GM12878 (cell line): ENCODE data around the gene PI4K2A.

Source experiments
- DPF2 ChIP-seq: fragments of 450-650 bp; IDR thresholded peaks from 2 replicates; pipeline ENCODE4 v1.6.1; 2017; ENCODE audit warnings: mild to moderate bottlenecking
- FOXK2 ChIP-seq: fragments of 450-650 bp; IDR thresholded peaks from 2 replicates; pipeline ENCODE4 v1.6.1; 2017; ENCODE audit warnings: mild to moderate bottlenecking, moderate library complexity
- HDAC2 ChIP-seq: fragments of 200-600 bp; sonication (generic); IDR thresholded peaks from 2 replicates; pipeline ENCODE4 v1.6.1; 2017
- JUNB ChIP-seq: IDR thresholded peaks from 2 replicates; pipeline ENCODE4 v1.6.1; 2016; ENCODE audit warnings: antibody characterized with exemption, mild to moderate bottlenecking
- NRF1 ChIP-seq: conservative IDR thresholded peaks from 2 replicates; pipeline ENCODE4 v1.6.1; 2011; ENCODE audit warnings: mild to moderate bottlenecking, low read depth, low read length, improper control_type of control experiment
- POLR2A ChIP-seq: IDR thresholded peaks from 2 replicates; pipeline ENCODE4 v1.6.1; 2011; ENCODE audit warnings: low read depth, mild to moderate bottlenecking, low read length
- POLR2AphosphoS5 ChIP-seq: IDR thresholded peaks from 2 replicates; pipeline ENCODE4 v1.6.1; 2011; ENCODE audit warnings: mild to moderate bottlenecking, low read length, inconsistent platforms
- TCF12 ChIP-seq: IDR thresholded peaks from 2 replicates; pipeline ENCODE4 v1.6.1; 2011; ENCODE audit warnings: low read depth, mild to moderate bottlenecking, low read length
- TF ChIP-seq, protein P1 (sequence below), 3 experiments: IDR thresholded peaks in 2 of 3; conservative IDR thresholded peaks in 1 of 3; 2 replicates each; pipeline ENCODE4 v1.5.1; 2011; ENCODE audit warnings: low read depth in 3 of 3, low read length in 3 of 3, mild to moderate bottlenecking in 3 of 3, control low read depth in 2 of 3, moderate library complexity in 2 of 3, inconsistent platforms in 1 of 3, mixed read lengths in 1 of 3; ENCODE audit not compliant: control insufficient read depth in 2 of 3, insufficient read depth in 1 of 3; ENCODE audit errors: extremely low read depth in 1 of 3
- TF ChIP-seq, protein P2 (sequence below): fragments of 450-650 bp; IDR thresholded peaks from 2 replicates; pipeline ENCODE4 v1.6.1; 2014; ENCODE audit warnings: mild to moderate bottlenecking
- TF ChIP-seq, protein P3 (sequence below): IDR thresholded peaks from 2 replicates; pipeline ENCODE4 v1.6.1; 2011; ENCODE audit warnings: low read depth, mild to moderate bottlenecking, low read length, moderate library complexity, borderline replicate concordance; ENCODE audit errors: extremely low read depth
- TF ChIP-seq, protein P4 (sequence below): IDR thresholded peaks from 2 replicates; pipeline ENCODE4 v1.6.1; 2011; ENCODE audit warnings: low read depth, low read length, improper control_type of control experiment, borderline replicate concordance
- TF ChIP-seq, protein P5 (sequence below): IDR thresholded peaks from 2 replicates; pipeline ENCODE4 v1.6.1; 2012; ENCODE audit warnings: low read length, inconsistent platforms

DNA sequence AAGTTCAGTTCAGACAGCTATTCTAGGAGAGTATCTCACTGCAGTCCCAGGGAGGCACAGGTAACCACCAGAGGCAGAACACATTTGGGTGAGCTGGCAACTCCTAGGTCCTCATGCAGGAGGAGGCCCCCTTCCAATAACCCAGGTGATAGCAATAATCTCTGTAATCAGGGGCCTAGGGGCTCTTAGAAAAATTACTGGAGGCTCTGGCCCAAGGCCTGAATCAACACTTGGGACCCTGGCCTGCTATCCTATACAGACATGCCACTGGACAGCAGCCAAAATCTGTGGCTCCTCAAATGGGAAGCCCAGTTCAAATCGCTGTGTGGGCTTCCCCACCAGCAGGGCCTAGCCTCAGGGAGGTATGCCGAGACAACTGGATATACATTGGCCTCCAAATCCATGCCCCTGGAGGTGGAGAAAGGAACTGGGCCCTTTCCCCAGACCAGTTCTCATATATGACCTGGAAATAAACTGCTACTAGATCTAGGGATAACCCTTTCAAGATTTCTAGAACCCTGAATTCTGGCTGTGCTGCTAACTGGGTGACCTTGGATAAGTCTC lies 45.0 kb downstream of the PI4K2A start:
- TF ChIP-seq POLR2A: no peak
- no peak for TF ChIP-seq HDAC2
- TF ChIP-seq, protein P1, sequence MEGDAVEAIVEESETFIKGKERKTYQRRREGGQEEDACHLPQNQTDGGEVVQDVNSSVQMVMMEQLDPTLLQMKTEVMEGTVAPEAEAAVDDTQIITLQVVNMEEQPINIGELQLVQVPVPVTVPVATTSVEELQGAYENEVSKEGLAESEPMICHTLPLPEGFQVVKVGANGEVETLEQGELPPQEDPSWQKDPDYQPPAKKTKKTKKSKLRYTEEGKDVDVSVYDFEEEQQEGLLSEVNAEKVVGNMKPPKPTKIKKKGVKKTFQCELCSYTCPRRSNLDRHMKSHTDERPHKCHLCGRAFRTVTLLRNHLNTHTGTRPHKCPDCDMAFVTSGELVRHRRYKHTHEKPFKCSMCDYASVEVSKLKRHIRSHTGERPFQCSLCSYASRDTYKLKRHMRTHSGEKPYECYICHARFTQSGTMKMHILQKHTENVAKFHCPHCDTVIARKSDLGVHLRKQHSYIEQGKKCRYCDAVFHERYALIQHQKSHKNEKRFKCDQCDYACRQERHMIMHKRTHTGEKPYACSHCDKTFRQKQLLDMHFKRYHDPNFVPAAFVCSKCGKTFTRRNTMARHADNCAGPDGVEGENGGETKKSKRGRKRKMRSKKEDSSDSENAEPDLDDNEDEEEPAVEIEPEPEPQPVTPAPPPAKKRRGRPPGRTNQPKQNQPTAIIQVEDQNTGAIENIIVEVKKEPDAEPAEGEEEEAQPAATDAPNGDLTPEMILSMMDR (IDR thresholded peaks at IDR 0.05 in 2 of 3, conservative IDR thresholded peaks at IDR 0.05 in 1 of 3; ENCODE audit: control insufficient read depth in 2 of 3, extremely low read depth in 1 of 3, insufficient read depth in 1 of 3, low read depth in 3 of 3, low read length in 3 of 3): 0 out of 6 replicates have a peak, but pooled peaks of 1 of the 3 experiments have one; percentile 20
- TF ChIP-seq, protein P2, sequence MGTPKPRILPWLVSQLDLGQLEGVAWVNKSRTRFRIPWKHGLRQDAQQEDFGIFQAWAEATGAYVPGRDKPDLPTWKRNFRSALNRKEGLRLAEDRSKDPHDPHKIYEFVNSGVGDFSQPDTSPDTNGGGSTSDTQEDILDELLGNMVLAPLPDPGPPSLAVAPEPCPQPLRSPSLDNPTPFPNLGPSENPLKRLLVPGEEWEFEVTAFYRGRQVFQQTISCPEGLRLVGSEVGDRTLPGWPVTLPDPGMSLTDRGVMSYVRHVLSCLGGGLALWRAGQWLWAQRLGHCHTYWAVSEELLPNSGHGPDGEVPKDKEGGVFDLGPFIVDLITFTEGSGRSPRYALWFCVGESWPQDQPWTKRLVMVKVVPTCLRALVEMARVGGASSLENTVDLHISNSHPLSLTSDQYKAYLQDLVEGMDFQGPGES: no peak
- no peak for TF ChIP-seq TCF12
- no peak for TF ChIP-seq DPF2
- no peak for TF ChIP-seq NRF1
- no peak for TF ChIP-seq JUNB
- TF ChIP-seq, protein P3, sequence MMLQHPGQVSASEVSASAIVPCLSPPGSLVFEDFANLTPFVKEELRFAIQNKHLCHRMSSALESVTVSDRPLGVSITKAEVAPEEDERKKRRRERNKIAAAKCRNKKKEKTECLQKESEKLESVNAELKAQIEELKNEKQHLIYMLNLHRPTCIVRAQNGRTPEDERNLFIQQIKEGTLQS: no peak
- no peak for TF ChIP-seq FOXK2
- TF ChIP-seq, protein P4, sequence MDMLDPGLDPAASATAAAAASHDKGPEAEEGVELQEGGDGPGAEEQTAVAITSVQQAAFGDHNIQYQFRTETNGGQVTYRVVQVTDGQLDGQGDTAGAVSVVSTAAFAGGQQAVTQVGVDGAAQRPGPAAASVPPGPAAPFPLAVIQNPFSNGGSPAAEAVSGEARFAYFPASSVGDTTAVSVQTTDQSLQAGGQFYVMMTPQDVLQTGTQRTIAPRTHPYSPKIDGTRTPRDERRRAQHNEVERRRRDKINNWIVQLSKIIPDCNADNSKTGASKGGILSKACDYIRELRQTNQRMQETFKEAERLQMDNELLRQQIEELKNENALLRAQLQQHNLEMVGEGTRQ: no peak
- TF ChIP-seq, protein P5, sequence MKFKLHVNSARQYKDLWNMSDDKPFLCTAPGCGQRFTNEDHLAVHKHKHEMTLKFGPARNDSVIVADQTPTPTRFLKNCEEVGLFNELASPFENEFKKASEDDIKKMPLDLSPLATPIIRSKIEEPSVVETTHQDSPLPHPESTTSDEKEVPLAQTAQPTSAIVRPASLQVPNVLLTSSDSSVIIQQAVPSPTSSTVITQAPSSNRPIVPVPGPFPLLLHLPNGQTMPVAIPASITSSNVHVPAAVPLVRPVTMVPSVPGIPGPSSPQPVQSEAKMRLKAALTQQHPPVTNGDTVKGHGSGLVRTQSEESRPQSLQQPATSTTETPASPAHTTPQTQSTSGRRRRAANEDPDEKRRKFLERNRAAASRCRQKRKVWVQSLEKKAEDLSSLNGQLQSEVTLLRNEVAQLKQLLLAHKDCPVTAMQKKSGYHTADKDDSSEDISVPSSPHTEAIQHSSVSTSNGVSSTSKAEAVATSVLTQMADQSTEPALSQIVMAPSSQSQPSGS: no peak
- no peak for TF ChIP-seq POLR2AphosphoS5
